H1 (cell line): ENCODE data around the gene HSPBP1. TPM values are rescaled to one million over a fixed set of nuclear protein-coding genes. Genes with fewer than 3 reads are reported as not detected.

ENCODE experiments used
- SIX5 ChIP-seq: IDR thresholded peaks from 2 replicates; pipeline ENCODE4 v1.6.1; 2011; ENCODE audit warnings: mild to moderate bottlenecking, low read depth, low read length
- SP1 ChIP-seq: IDR thresholded peaks from 2 replicates; pipeline ENCODE4 v1.6.1; 2011; ENCODE audit warnings: low read depth, low read length
- SUZ12 ChIP-seq: fragments of 200-600 bp; sonication (generic); IDR thresholded peaks from 2 replicates; pipeline ENCODE4 v1.6.1; 2012; ENCODE audit warnings: mild to moderate bottlenecking, inconsistent platforms, low read length, moderate library complexity, mixed read lengths
- polyA plus RNA-seq, 7 experiments: library from polyadenylated mRNA; depleted of rRNA in 3 of 7; stranded (reverse) in 5 of 7; unstranded in 2 of 7; fragments of >200 nt in 5 of 7; fragments of 200-250 nt in 2 of 7; gene quantifications; 1 replicate in 5 of 7; 2 replicates in 1 of 7; 4 replicates in 1 of 7; pipeline versions ENCODE4 v1.2.1 to v1.2.3, GENCODE V29; 2011 to 2013; ENCODE audit warnings: missing spikeins in 2 of 7, mixed read lengths in 2 of 7
- total RNA-seq: library from RNA; stranded (reverse); fragmentation: NEBNext Ultra II Directional; extraction: Animal tissue kit (Norgen Biotek cat#: 25700); gene quantifications from 2 replicates; pipeline ENCODE4 v1.2.1, GENCODE V29; 2021

The HSPBP1 gene
- total and polyA plus RNA-seq, 2 of the 8 experiments (the other 6 are each of a cell fraction or from before 2014, with no cell fraction given) = 63.4 to 100 TPM

DNA sequence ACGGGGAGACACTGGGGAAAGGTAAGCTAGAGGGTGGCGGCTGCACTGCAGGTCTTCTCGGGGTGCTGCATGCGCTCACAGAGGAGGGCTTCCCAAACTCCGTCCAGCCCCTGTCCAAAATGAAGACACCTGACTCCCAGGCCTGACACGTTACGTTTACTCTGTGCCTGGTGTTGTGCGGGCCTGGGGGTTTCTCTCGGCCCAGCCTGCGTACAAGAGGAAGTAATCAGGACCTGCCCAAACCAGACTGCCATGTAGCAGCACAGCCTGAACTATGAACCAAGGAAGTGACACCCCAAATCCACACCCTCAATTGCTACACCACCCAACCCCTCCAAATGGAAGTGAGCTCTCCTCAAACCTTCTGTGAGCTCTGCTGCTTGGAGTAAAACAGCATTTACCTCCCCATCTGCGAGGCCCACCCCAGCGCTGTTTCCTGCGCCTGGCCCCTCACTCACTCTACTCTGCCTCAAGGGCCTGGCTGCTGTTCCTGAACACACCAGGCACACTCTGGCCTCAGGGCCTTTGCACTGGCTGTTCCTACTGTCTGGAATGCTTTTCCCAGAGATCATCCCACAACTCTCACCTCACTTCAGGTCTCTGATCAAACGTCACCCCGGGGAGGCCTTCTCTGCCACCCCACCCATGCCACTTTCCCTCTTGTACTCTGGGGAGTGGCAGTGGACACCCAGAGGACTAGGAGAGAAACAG lies 3.0 kb downstream of the HSPBP1 start (continued):
- TF ChIP-seq SIX5 = no peak
- TF ChIP-seq SUZ12 = no peak
- TF ChIP-seq SP1 = no peak
